Glomerular endothelial cell (primary cell): ENCODE results near the gene BRAF. TPM values are rescaled to one million over a fixed set of nuclear protein-coding genes. Genes with fewer than 3 reads are reported as not detected.
"Not testable (repeated sequence)": the region's sequence is repeated elsewhere in the genome, so short reads cannot be mapped to it uniquely, and the experiment has no call there.

ENCODE experiments used
- DNase-seq: peaks from one replicate; pipeline ENCODE4 v3.0.0-alpha.2; 2011; ENCODE audit warnings: low read depth, low spot score; ENCODE audit errors: extremely low read depth
- total RNA-seq: library from RNA; depleted of rRNA; stranded (reverse); fragments of >200 nt; gene quantifications from 2 replicates; pipeline ENCODE4 v1.2.3, GENCODE V29; 2015

BRAF gene
- total RNA-seq = 14.4 and 25.4 TPM in 2 replicates

DNA sequence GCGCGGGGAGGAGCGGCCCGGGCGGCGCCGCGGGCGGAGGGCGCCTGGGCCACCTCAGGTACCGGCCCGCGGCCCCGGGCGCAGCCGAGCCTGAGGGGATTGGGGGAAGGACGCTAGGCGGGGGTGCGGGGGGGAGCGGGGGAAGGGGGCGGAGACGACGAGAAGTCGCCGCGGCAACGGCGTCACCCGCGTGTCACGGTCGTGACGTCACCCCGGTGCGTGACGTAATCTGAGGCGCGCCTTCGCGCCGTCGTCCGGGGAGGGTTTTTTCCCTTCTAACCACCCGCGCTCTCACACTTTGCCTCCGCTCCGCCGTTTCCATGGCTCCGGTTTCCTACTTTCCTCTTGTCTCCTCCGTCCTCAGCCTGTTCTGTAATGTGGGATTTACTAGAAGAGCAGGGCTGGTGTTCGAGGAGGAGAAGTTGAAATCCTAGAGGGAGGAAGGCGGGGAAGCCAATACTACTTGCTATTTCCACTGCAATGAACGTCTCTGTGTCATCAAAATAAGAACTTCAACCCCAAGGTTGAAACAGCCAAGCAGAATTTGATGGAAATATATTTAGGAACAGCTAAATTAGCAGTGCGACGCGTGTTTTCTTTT lies at the start of gene BRAF:
Gene BRAF (minus strand): TSS at position 109 of the 601 bp plus-strand sequence. CDS start 226 bp downstream, outside the sequence.
- peak; percentile 31 for DNase-seq

DNA sequence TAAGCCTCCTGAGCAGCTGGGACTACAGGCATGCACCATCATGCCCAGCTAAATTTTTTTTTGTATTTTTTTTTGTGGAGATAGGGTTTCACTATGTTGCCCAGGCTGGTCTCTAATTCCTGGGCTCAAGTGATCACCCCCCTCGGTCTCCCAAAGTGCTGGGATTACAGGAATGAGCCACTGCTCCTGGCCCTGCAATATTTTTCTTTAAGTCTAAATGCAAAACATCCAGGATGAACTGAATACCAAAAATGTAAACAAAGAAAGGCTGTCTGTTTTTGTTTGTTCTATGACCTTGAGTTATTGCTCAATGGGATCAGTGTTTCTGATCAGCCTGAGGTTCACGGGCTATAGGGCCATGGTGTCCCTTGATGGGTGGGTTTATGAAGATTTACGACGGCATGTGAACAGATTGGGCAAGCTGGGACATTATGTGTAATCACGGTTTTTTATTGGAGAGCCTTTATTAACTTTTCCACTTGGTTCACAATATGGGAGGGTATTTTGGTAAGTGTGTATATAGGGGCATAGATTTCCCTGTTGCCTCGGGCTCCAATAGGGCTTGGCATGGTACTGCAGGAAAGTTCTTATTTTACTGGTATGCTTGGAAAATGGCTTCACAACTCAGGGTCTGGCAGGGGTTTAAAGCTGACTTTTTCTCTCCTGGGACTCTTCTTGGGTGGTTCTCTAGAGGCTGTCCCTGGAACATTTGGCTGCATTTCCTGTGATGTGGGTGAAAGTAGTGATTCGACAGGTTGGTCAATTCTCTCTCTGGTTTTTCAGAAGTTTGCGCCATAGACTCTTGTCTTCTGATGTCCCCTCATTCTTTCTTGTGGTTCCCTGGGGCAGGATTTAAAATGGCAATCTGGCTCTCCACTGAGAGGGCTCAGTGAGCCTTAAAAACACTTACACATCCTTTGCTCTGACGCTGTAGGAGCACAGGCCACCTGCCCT lies 48.4 kb upstream of the BRAF start:
- DNase-seq = no peak

- DNase-seq = no peak
These were observed 47.6 kb upstream of the BRAF start for GRCh38 chr7:140972344-140972743.

DNA sequence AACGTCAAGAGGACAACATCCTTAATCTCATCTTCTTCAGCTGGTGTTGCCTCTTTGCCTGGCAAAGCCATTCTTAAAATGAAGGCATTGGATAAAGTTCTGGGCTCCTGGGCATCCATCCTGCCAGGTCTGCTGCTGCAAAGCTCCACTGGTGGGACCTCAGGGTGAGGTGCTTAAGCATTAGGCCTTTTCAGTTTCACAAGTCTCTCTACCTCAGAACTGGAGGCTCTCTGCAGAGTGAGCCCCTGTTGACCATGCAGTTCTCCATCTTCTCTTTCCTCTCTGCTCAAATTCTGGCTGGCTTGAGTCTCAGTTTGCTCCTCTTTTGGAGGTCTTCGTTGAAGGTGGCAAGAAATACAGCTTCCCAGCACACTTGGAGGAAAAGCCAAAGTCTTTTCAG lies 42.7 kb upstream of the BRAF start:
- DNase-seq = no peak

DNA sequence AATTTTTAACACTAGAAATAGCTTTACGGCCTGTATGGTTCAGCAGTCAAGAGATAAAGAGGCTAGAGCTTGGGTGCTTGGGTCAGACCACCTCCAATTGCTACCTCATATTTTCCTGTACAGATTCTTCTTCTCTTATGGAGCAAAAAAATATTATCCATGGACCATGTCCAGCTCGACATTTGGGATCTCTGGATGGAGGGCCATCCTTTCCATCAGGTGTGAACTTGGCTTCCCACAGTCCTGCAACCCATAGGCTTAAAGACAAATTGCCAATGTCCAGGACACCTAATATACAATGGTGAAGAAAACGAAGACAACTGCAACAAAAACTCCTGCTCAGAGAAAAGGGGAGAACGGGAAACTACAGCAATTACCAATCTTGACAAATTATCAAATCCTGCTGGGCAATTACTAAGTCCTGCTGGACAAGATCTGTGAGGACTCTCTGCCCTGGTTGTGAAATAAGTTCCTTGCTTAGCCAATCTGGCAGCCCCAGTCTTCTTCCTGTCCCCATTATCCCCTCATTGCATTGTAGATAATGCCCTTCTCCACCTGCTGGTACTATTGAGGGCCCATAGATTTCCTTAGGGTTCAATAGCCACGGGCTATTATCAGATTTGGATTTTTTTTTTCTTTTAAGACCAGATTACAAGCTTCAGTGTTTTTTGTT lies 42.0 kb upstream of the BRAF start:
- no peak for DNase-seq

DNA sequence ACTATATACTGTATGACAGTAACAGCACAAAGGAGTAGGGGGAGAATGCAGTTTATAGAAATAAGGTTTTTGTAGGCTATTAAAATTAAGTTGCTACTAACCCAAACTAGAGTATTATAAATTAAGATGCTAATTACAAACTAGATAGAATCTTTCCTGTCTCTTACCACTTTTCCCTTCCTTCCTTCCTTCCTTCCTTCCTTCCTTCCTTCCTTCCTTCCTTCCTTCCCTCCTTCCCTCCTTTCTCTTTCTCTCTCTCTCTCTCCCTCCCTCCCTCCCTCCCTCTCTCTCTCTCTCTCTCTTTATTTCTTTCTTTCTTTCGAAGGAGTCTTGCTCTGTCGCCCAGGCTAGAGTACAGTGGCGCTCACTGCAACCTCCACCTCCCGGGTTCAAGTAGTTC lies 36.4 kb upstream of the BRAF start:
- DNase-seq = no peak

- not testable (repeated sequence) for DNase-seq
These were observed 32.3 kb upstream of the BRAF start for GRCh38 chr7:140956997-140957396.

DNA sequence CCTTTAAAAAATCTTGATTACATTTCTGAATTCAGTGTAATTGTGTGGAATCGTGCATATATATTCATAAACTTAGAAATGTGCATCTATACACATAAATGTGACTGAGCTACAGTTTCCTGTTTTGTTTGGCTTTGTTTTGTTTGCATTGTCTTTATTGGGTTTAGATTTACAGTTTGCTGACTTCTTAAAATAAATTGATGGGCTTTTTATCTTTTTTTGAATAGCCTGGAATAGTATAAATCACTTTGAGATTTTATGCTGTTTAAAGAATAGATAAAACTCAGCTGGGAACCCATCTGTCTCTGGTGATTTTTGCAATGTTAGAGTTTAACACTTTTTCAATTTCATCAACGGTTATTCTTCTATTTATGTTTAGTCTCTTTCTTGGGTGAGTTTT lies 21.2 kb upstream of the BRAF start:
- DNase-seq = no peak

DNA sequence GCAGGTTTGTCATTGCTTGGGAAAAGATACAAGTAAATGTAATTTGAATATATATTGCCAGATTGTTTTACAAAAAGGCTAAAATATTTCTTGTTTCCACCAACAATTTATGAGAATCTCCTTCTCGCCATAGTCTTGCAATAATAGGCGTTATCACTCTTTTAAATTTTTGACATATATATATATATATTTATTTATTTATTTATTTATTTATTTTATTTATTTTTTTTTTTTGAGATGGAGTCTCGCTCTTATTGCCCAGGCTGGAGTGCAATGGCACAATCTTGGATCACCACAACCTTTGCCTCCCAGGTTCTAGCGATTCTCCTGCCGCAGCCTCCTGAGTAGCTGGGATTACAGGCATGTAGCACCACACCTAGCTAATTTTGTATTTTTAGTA lies 17.5 kb upstream of the BRAF start:
- not testable (repeated sequence) for DNase-seq

DNA sequence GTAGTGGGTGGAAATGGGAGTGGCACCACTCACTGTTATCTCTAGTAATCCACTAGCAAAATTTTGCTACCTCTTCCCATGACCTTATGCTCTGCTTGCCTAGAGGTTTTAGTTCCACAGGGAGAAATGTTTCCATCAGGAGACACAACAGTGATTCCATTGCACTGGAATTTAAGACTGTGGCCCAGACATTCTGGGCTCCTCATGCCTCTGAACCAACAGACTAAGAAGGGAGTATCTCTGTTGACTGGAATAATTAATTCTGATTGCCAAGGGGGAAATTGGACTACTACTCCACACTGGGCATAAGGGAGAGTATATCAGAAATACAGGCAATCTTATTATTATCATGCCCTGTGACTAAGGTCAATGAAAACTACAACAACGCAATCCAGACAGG lies 16.2 kb upstream of the BRAF start:
- DNase-seq = no peak

GRCh38 chr7:140937702-140938264 lies 13.1 kb upstream of the BRAF start:
- DNase-seq = no peak

- no peak for DNase-seq
These were observed 4.0 kb upstream of the BRAF start for GRCh38 chr7:140928491-140929309.

DNA sequence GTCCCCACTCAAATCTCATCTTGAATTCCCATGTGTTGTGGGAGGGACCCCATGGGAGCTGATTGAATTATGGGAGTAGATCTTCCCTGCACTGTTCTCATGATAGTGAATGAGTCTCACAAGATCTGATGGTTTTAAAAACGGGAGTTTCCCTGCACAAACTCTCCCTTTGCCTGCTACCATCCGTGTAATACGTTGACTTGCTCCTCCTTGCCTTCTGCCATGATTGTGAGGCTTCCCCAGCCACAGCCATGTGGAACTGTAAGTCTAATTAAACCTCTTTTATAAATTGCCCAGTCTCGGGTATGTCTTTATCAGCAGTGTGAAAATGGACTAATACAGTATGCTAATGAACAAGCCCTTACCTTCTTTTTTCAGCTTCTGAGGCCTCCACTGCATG lies 3.2 kb upstream of the BRAF start:
- DNase-seq = not testable (repeated sequence)

DNA sequence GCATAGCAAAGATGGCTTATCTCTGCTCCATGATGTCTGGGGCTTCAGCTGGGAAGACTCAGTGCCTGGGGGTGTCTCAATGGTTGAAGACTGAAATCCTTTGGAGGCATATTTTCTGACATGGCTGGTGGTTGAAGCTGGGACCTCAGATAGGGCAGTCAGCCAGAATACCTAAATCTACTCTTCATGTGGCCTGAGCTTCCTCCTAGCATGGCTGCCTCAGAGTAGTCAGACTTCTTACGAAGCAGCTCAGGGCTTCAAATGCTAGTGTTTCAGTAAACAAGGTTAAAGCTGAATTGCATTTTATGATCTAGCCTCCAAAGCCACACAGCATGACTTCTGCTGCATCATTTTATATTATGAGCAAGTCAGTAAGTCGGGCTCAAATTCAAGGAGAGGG lies 2.6 kb upstream of the BRAF start:
- DNase-seq = no peak

GRCh38 chr7:140926021-140926817 lies 1.5 kb upstream of the BRAF start:
- no peak for DNase-seq

- no peak for DNase-seq
These were observed 509 bp downstream of the BRAF start for GRCh38 chr7:140924019-140924820.

- no peak for DNase-seq
These were observed 1.2 kb downstream of the BRAF start for GRCh38 chr7:140923358-140924006.

DNA sequence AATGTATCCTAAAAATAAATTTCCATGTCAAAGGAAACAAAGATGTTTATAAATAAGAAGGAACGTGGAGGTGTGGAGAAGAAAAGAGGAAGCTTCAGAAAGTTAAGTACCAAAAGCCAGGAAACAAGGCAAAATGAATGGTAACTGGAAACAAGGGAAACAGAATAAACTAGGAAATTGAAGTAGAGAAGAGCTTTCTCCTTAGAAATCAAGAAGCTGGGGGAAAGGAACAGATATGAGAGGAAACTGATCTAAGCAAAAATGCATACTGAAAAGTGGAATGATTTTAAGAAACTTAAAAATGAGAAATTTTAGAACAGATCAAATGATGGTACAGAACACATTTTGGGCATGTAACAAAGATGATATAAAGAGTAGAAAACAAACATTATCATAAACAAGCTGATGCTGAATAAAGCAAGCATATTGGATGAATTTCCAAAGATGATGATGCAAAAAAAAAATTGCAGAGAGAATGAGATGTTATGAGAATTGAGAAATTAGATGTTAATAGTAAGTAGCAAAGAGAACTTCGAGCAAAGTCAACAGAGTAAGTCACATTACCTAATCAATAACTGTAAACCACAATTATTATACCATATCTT lies 1.9 kb downstream of the BRAF start:
- no peak for DNase-seq
